ENCODE data around the gene CERS1. TPM values are rescaled to one million over a fixed set of nuclear protein-coding genes. Genes with fewer than 3 reads are reported as not detected.

The CERS1 gene
- total RNA-seq, 4 donors from 2014 or later: 0.39 to 0.57 TPM; not detected in 2

- intact Hi-C loops (cut with DNase I; ENCODE audit: low total_unique reads): no loop called here
- H3K4me3 ChIP-seq (ENCODE audit: low read depth, poor library complexity, severe bottlenecking): peak overlapping the region; percentile 60
- TF ChIP-seq POLR2A (IDR thresholded peaks at IDR 0.05) (no peak), CTCF (IDR thresholded peaks at IDR 0.05) (no peak)
- whole genome bisulfite sequencing, 2 donors: 0 to 1% methylated on average over 18 to 25 of the region's 47 CpGs
- DNase-seq (ENCODE audit: low spot score in 2 of 2): peak; percentile 44 to 93
These were observed 44.2 kb upstream of the CERS1 start for GRCh38 chr19:18939922-18940768.

- 89 to 100% methylated on average over 3 of the region's 3 CpGs for WGBS, 2 donors
- H3K4me3 ChIP-seq (ENCODE audit: low read depth, poor library complexity, severe bottlenecking): no peak overlapping the region
- DNase-seq (ENCODE audit: low spot score in 2 of 2): no peak
- TF ChIP-seq POLR2A (IDR thresholded peaks at IDR 0.05): no peak
- no peak for TF ChIP-seq CTCF (IDR thresholded peaks at IDR 0.05)
- intact Hi-C loops (cut with DNase I; ENCODE audit: low total_unique reads): no loop called here
These were observed 43.2 kb upstream of the CERS1 start for GRCh38 chr19:18939163-18939562.

- WGBS, 2 donors: 86 to 91% methylated on average over 13 of the region's 13 CpGs
These were observed 37.3 kb upstream of the CERS1 start for GRCh38 chr19:18933297-18933696.

GRCh38 chr19:18932216-18932841 lies 36.4 kb upstream of the CERS1 start:
- peak; percentile 61 to 94 for DNase-seq (ENCODE audit: low spot score in 2 of 2)
- H3K4me3 ChIP-seq (ENCODE audit: low read depth, poor library complexity, severe bottlenecking): no peak overlapping the region
- WGBS, 2 donors: 35 to 47% methylated on average over 37 of the region's 37 CpGs
- intact Hi-C loops (cut with DNase I; ENCODE audit: low total_unique reads): no loop called here
- TF ChIP-seq POLR2A (IDR thresholded peaks at IDR 0.05): no peak

More at GRCh38 chr19:18933297-18933696, 37.3 kb upstream of the CERS1 start:
- intact Hi-C loops (cut with DNase I; ENCODE audit: low total_unique reads): no loop called here
- H3K4me3 ChIP-seq (ENCODE audit: low read depth, poor library complexity, severe bottlenecking): no peak overlapping the region
- no peak for DNase-seq (ENCODE audit: low spot score in 2 of 2)
- no peak for TF ChIP-seq POLR2A (IDR thresholded peaks at IDR 0.05)
- no peak for TF ChIP-seq CTCF (IDR thresholded peaks at IDR 0.05)

- TF ChIP-seq POLR2A (IDR thresholded peaks at IDR 0.05): no peak
- no peak for TF ChIP-seq CTCF (IDR thresholded peaks at IDR 0.05)
- 84 to 85% methylated on average over 29 to 34 of the region's 34 CpGs for WGBS, 2 donors
- intact Hi-C loops (cut with DNase I; ENCODE audit: low total_unique reads): no loop called here
- no peak for DNase-seq (ENCODE audit: low spot score in 2 of 2)
- H3K4me3 ChIP-seq (ENCODE audit: low read depth, poor library complexity, severe bottlenecking): no peak overlapping the region
These were observed 35.6 kb upstream of the CERS1 start for GRCh38 chr19:18931316-18932162.

GRCh38 chr19:18929311-18929710 lies 33.4 kb upstream of the CERS1 start:
- no peak for TF ChIP-seq CTCF (IDR thresholded peaks at IDR 0.05)
- no peak for TF ChIP-seq POLR2A (IDR thresholded peaks at IDR 0.05)
- WGBS, 2 donors: 90 to 92% methylated on average over 25 of the region's 25 CpGs
- H3K4me3 ChIP-seq (ENCODE audit: low read depth, poor library complexity, severe bottlenecking): no peak overlapping the region
- no peak for DNase-seq (ENCODE audit: low spot score in 2 of 2)
- intact Hi-C loops (cut with DNase I; ENCODE audit: low total_unique reads): no loop called here
